OCI-LY3 (cell line): ENCODE data around the gene KYAT1.

Source experiments
- H2AFZ ChIP-seq: fragments of 200-600, 300-600 bp; shearing (Covaris generic); 2 replicates; pipeline ENCODE4 v1.6.0; 2014; ENCODE audit warnings: antibody characterized with exemption, low read depth, low read length
- H3K27ac ChIP-seq: fragments of 200-600, 300-600 bp; sonication (generic); 2 replicates; pipeline ENCODE4 v1.5.1; 2014; ENCODE audit warnings: mild to moderate bottlenecking, low read length, moderate library complexity, mixed read lengths
- H3K27me3 ChIP-seq: fragments of 200-600, 300-600 bp; sonication (generic); 2 replicates; pipeline ENCODE4 v1.6.1; 2014; ENCODE audit warnings: low read depth, low read length, mixed read lengths
- H3K36me3 ChIP-seq: fragments of 200-600, 300-600 bp; sonication (generic); replicated peaks from 2 replicates; pipeline ENCODE3; 2014; ENCODE audit warnings: low read depth, low read length, mixed read lengths
- H3K4me1 ChIP-seq: fragments of 300-600, 200-600 bp; sonication (generic); 2 replicates; pipeline ENCODE4 v1.6.1; 2014; ENCODE audit warnings: low read length, mixed read lengths
- H3K4me2 ChIP-seq: fragments of 200-600, 300-600 bp; sonication (generic); 2 replicates; pipeline ENCODE4 v1.6.1; 2014; ENCODE audit warnings: low read length, mixed read lengths
- H3K4me3 ChIP-seq: fragments of 300-600, 200-600 bp; sonication (generic); 2 replicates; pipeline ENCODE4 v1.5.1; 2014; ENCODE audit warnings: antibody characterized with exemption, mild to moderate bottlenecking, low read length, moderate library complexity
- H3K79me2 ChIP-seq: fragments of 300-600, 200-600 bp; shearing (Covaris generic); 2 replicates; pipeline ENCODE4 v1.6.1; 2014; ENCODE audit warnings: mild to moderate bottlenecking, low read length, mixed read lengths
- H3K9ac ChIP-seq: fragments of 300-600, 200-600 bp; shearing (Covaris generic); 2 replicates; pipeline ENCODE4 v1.6.0; 2014; ENCODE audit warnings: mild to moderate bottlenecking, low read length, moderate library complexity
- H3K9me3 ChIP-seq: fragments of 200-600, 300-600 bp; shearing (Covaris generic); 2 replicates; pipeline ENCODE4 v1.6.1; 2014; ENCODE audit warnings: low read length, mixed read lengths; ENCODE audit not compliant: insufficient read depth
- H4K20me1 ChIP-seq: fragments of 200-600, 300-600 bp; sonication (generic); 2 replicates; pipeline ENCODE4 v1.6.1; 2016; ENCODE audit warnings: low read length, mixed read lengths; ENCODE audit not compliant: insufficient read depth
- CTCF ChIP-seq: fragments of 200-600, 300-600 bp; sonication (generic); IDR thresholded peaks from 2 replicates; pipeline ENCODE4 v1.5.1; 2014; ENCODE audit warnings: antibody characterized with exemption, low read length, low read depth
- EZH2phosphoT487 ChIP-seq: fragments of 200-600 bp; shearing (Covaris generic); IDR thresholded peaks from 2 replicates; pipeline ENCODE4 v1.6.1; 2018; ENCODE audit warnings: antibody characterized with exemption, mixed run types, low read depth

Gene KYAT1

GRCh38 chr9:128819716-128820664 is 61.8 kb downstream of the KYAT1 start:
- Histone ChIP-seq H3K27me3 (no peaks in the 10 kb centered on the region), H2AFZ (no peak overlapping the region), H3K4me2 (0 out of 2 replicates have a peak overlapping the region, but pooled peaks have one; percentile 65), H3K36me3 (peaks cover 11% of the 10 kb centered on the region), H3K4me1 (no peaks in the 10 kb centered on the region), H3K4me3 (no peak overlapping the region), H3K9ac (no peak overlapping the region), H3K9me3 (no peaks in the 10 kb centered on the region), H4K20me1 (no peaks in the 10 kb centered on the region), H3K27ac (no peak overlapping the region), H3K79me2 (no peaks in the 10 kb centered on the region)
- TF ChIP-seq EZH2phosphoT487: no peak
- no peak for TF ChIP-seq CTCF

- peak overlapping the region; percentile 65 for H3K4me2 ChIP-seq
- no peak overlapping the region for H3K27ac ChIP-seq
- H3K79me2 ChIP-seq: no peaks in the 10 kb centered on the region
- no peaks in the 10 kb centered on the region for H3K4me1 ChIP-seq
- H3K27me3 ChIP-seq: no peaks in the 10 kb centered on the region
- no peak for TF ChIP-seq EZH2phosphoT487
- no peak for TF ChIP-seq CTCF
- peaks cover 8% of the 10 kb centered on the region for H3K36me3 ChIP-seq
- H3K4me3 ChIP-seq: peak overlapping the region; percentile 84
- no peaks in the 10 kb centered on the region for H3K9me3 ChIP-seq
- peak overlapping the region; percentile 55; the same call in 1 of the 2 replicates for H3K9ac ChIP-seq
- no peak overlapping the region for H2AFZ ChIP-seq
- H4K20me1 ChIP-seq: no peaks in the 10 kb centered on the region
Observed at GRCh38 chr9:128818839-128819715, 62.7 kb downstream of the KYAT1 start.

- H3K4me1 ChIP-seq: no peaks in the 10 kb centered on the region
- no peak within 1 kb of the TSS for H3K27ac ChIP-seq
- H3K36me3 ChIP-seq: peaks cover 4% of the 10 kb centered on the region
- H3K9ac ChIP-seq: peak within 1 kb of the TSS; percentile 55; the same call in 1 of the 2 replicates
- peak within 1 kb of the TSS; percentile 84 for H3K4me3 ChIP-seq
- peak within 1 kb of the TSS; percentile 70 for H3K4me2 ChIP-seq
- H3K79me2 ChIP-seq: no peaks in the 10 kb centered on the region
- H3K9me3 ChIP-seq: no peaks in the 10 kb centered on the region
- TF ChIP-seq CTCF: peak; percentile 71
- no peak for TF ChIP-seq EZH2phosphoT487
- H2AFZ ChIP-seq: peak within 1 kb of the TSS; percentile 87; the same call in 1 of the 2 replicates
- no peaks in the 10 kb centered on the region for H4K20me1 ChIP-seq
- H3K27me3 ChIP-seq: no peaks in the 10 kb centered on the region
Observed at GRCh38 chr9:128818099-128818838, 63.5 kb downstream of the KYAT1 start, which contains the start of gene ENDOG. ENDOG (plus strand) TSS chr9:128818500; CDS start chr9:128818685, 185 bp downstream.
